ENCODE data around the gene PLA2G4D.

Gene PLA2G4D

DNA sequence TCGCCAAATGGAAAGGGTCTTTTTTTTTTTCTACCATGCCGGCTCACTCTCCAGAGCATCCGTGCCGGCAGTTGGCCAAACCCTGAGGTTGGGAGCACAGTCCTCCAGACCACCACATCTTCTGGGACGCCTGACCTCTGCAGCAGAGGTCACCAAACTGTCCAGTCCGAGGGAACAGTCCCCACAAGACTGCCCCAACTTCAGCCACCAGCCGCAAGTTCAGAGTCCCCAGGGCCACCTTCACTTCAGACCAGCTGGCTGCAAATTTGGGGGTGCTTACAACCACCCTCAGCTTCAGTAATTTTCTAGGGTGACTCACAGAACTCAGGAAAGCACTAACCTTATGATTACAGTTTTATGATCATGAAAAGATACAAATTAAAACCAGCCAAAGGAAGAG, 28.9 kb downstream of the PLA2G4D start:
- ChIA-PET POLR2A (no interaction called here), CTCF (interaction anchor here (0.7 to 14.8 kb wide), 11 partner anchors 9 to 641 kb away, joined by 3 to 186 read pairs (median 6); no protein-coding TSS in a partner anchor)
- H3K4me3 ChIP-seq (ENCODE audit: low read depth, low read length) = no peak overlapping the region
- no peak for DNase-seq (ENCODE audit: low read depth, low spot score)
- TF ChIP-seq, protein P1, sequence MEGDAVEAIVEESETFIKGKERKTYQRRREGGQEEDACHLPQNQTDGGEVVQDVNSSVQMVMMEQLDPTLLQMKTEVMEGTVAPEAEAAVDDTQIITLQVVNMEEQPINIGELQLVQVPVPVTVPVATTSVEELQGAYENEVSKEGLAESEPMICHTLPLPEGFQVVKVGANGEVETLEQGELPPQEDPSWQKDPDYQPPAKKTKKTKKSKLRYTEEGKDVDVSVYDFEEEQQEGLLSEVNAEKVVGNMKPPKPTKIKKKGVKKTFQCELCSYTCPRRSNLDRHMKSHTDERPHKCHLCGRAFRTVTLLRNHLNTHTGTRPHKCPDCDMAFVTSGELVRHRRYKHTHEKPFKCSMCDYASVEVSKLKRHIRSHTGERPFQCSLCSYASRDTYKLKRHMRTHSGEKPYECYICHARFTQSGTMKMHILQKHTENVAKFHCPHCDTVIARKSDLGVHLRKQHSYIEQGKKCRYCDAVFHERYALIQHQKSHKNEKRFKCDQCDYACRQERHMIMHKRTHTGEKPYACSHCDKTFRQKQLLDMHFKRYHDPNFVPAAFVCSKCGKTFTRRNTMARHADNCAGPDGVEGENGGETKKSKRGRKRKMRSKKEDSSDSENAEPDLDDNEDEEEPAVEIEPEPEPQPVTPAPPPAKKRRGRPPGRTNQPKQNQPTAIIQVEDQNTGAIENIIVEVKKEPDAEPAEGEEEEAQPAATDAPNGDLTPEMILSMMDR (IDR thresholded peaks at IDR 0.05; ENCODE audit: insufficient read depth, low read length, missing control alignments) = no peak

DNA sequence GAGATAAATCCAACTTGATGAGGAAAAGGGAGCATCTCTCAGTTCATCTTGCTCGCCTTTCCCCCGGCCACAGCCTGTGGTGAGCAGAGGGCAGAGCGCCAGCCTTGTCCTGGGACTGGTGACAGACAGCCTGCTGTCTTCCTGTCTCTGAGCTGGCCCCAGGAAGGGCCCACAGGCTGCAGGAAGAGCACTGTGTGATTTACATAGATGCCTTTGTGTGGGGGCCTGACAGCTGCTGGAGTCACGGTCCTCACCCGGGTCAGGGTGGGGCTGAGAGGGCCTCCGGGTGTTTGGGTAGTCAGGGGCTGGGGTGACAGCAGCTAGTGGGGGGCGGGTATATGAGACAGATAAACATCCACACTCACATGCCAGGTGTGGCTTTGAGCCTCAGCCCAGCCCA, 29.3 kb downstream of the PLA2G4D start:
- H3K4me3 ChIP-seq (ENCODE audit: low read depth, low read length) = no peak overlapping the region
- CTCF ChIA-PET = interaction anchor here (1.3 to 14.8 kb wide), 10 partner anchors 8 to 403 kb away, joined by 5 to 186 read pairs (median 15); no protein-coding TSS in a partner anchor
- TF ChIP-seq, protein P1 (IDR thresholded peaks at IDR 0.05; ENCODE audit: insufficient read depth, low read length, missing control alignments) = no peak
- POLR2A ChIA-PET = no interaction called here
- no peak for DNase-seq (ENCODE audit: low read depth, low spot score)

DNA sequence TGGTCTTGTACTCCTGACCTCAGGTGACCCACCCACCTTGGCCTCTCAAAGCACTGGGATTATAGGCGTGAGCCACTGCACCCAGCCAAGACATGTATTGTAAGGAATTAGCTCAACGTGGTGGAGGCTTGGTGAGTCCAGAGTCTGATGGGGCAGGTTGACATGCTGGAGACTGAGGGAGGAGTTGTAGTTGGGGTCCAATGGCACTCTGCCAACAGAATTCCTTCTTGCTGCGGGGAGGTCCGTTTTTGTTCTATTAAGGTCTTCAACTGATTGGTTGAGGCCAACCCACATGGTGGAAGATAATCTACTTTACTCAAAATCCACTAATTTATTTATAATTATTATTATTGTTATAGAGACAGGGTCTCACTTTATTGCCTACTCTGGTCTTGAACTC, 30.1 kb downstream of the PLA2G4D start:
- DNase-seq (ENCODE audit: low read depth, low spot score) = no peak
- ChIA-PET POLR2A (no interaction called here), CTCF (interaction anchor here (1.0 to 14.8 kb wide), 10 partner anchors 9 to 408 kb away, joined by 3 to 186 read pairs (median 15); no protein-coding TSS in a partner anchor)
- TF ChIP-seq, protein P1 (IDR thresholded peaks at IDR 0.05; ENCODE audit: insufficient read depth, low read length, missing control alignments) = no peak
- H3K4me3 ChIP-seq (ENCODE audit: low read depth, low read length) = no peak overlapping the region

DNA sequence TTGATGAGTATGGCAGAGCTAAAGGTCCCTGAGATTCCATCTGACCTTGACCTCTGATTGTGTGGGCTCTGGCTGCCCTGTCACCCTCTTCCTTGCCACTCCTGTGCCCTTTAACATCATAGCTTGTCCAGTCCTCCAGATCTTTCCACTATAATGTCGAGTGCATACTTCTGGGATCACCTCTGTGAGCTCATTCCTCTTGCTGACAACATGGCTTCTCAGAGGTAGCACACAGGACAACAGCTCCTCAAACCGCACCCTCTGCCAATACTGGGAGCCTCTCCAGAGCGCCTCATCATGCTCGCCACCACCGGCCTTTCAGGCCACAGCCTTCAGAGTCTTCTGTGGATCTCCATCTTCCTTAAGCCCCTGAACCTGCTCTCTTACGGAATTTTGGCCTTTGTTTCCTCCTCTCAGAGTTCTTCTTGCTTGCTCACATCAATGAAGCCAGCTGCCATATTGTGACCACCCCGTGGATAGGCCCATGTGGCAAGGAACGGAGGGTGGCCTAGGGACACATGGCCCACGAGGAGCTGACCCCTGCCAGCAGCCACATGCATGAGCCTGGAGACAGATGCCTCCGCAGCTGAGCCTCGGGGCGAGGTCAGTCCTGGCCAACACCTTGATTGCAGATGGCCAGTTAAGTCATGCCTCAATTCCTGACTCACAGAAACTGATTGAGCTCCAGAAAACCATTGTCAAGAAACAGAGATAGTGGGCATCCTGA, 31.1 kb downstream of the PLA2G4D start:
- DNase-seq (ENCODE audit: low read depth, low spot score) = no peak
- ChIA-PET POLR2A (interaction anchor here (0.7 kb wide), 1 partner anchor 129 kb away, joined by 4 read pairs; no protein-coding TSS in a partner anchor), CTCF (interaction anchor here (1.0 to 14.8 kb wide), 11 partner anchors 10 to 409 kb away, joined by 3 to 142 read pairs (median 11); no protein-coding TSS in a partner anchor)
- no peak overlapping the region for H3K4me3 ChIP-seq (ENCODE audit: low read depth, low read length)
- TF ChIP-seq, protein P1 (IDR thresholded peaks at IDR 0.05; ENCODE audit: insufficient read depth, low read length, missing control alignments) = no peak

DNA sequence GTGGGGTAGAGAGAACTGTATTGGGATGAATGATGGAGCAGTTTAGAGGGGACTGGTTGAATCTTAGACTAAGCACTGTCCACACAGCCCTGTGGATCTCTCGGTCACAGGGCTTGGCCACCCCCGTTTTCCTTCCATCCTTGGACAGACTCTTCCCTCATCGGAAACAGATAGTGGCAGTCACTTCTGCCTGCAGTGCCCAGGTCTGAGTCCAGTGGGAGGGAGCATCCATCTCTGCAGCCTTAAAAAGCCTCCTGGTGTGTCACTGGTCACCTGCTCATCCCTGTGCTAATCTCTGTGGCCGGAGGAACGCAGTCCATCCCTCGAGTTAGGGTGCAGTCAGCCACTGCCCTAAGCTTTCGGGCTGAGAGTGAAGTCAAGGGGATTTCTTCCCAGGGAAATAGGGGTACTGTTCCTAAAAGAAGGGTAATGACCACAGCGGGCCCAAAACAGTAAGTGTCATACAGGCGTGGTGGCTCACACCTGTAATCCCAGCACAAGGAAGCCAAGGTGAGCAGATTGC, 32.0 kb downstream of the PLA2G4D start:
- TF ChIP-seq, protein P1 (IDR thresholded peaks at IDR 0.05; ENCODE audit: insufficient read depth, low read length, missing control alignments) = no peak
- no peak overlapping the region for H3K4me3 ChIP-seq (ENCODE audit: low read depth, low read length)
- CTCF ChIA-PET = interaction anchor here (0.6 to 14.8 kb wide), 14 partner anchors 10 to 75 kb away, joined by 3 to 142 read pairs (median 8); no protein-coding TSS in a partner anchor
- no peak for DNase-seq (ENCODE audit: low read depth, low spot score)
- POLR2A ChIA-PET = no interaction called here

DNA sequence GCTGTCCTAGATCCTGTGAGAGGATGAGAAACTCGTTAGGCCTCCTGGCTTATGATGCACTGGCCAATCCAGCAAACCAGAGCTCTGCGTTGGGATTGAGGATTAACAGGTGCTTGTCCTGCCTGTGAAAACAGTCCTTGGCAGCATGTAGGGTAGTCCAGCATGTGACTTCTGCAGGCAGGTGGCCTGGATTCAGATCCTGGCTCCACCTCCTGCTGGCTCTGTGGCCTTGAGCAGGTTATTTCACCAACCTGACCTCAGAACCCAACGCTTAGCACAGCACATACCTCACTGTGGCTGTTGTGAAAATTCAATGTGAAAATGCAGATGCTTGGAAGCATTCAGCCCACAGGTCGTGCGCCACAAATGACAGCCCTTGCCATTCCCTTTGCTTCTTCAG, 33.6 kb downstream of the PLA2G4D start:
- POLR2A ChIA-PET = no interaction called here
- CTCF ChIA-PET = interaction anchor here (0.7 to 14.8 kb wide), 20 partner anchors 8 to 407 kb away, joined by 3 to 142 read pairs (median 4); no protein-coding TSS in a partner anchor

More for the DNA sequence above, 33.6 kb downstream of the PLA2G4D start:
- no peak for DNase-seq (ENCODE audit: low read depth, low spot score)
- no peak overlapping the region for H3K4me3 ChIP-seq (ENCODE audit: low read depth, low read length)
- TF ChIP-seq, protein P1 (IDR thresholded peaks at IDR 0.05; ENCODE audit: insufficient read depth, low read length, missing control alignments) = no peak
